ENCODE measurements around the gene ODF4. TPM values are rescaled to one million over a fixed set of nuclear protein-coding genes. Genes with fewer than 3 reads are reported as not detected.
A peak's percentile ranks its signal among the peaks of the same experiment; 100 is the strongest.

Gene ODF4
- polyA plus RNA-seq (2013, experiment 1 of 2; ENCODE audit: insufficient read length), result not detected
- not detected for polyA plus RNA-seq (2013, experiment 2 of 2; ENCODE audit: insufficient read length)

- DNase-seq, result no peak
These were observed at the start of gene ODF4 for GRCh38 chr17:8339540-8339939. Gene ODF4, plus strand, starts transcription at chr17:8339840. Its CDS starts 212 bp downstream, at chr17:8340052.

GRCh38 chr17:8290043-8290442 lies 49.6 kb upstream of the ODF4 start:
- no peak for DNase-seq

GRCh38 chr17:8292639-8293395 lies 46.8 kb upstream of the ODF4 start:
- DNase-seq, result no peak

GRCh38 chr17:8294361-8294760 lies 45.3 kb upstream of the ODF4 start:
- DNase-seq, result no peak

- DNase-seq, result no peak
These were observed 44.8 kb upstream of the ODF4 start for GRCh38 chr17:8294814-8295316.

- no peak for DNase-seq
These were observed 39.4 kb upstream of the ODF4 start for GRCh38 chr17:8300226-8300625.

- DNase-seq, result peak; percentile 65
These were observed 38.9 kb upstream of the ODF4 start for GRCh38 chr17:8300627-8301242.

GRCh38 chr17:8310601-8311123 lies 29.0 kb upstream of the ODF4 start:
- DNase-seq, result no peak

- DNase-seq, result no peak
These were observed 28.4 kb upstream of the ODF4 start for GRCh38 chr17:8311131-8311790.

- no peak for DNase-seq
These were observed 27.4 kb upstream of the ODF4 start for GRCh38 chr17:8312251-8312650.

- DNase-seq, result no peak
These were observed 26.7 kb upstream of the ODF4 start for GRCh38 chr17:8312726-8313600.

- DNase-seq, result no peak
These were observed 24.6 kb upstream of the ODF4 start for GRCh38 chr17:8314797-8315763.

GRCh38 chr17:8315764-8316217 lies 23.8 kb upstream of the ODF4 start:
- no peak for DNase-seq

- DNase-seq, result no peak
These were observed 21.4 kb upstream of the ODF4 start for GRCh38 chr17:8318010-8318935.

- DNase-seq, result no peak
These were observed 19.4 kb upstream of the ODF4 start for GRCh38 chr17:8320262-8320661.

GRCh38 chr17:8320990-8321389 lies 18.6 kb upstream of the ODF4 start:
- DNase-seq, result no peak

GRCh38 chr17:8322061-8322460 lies 17.6 kb upstream of the ODF4 start:
- no peak for DNase-seq

- DNase-seq, result no peak
These were observed 15.5 kb upstream of the ODF4 start for GRCh38 chr17:8324132-8324531.

- DNase-seq, result no peak
These were observed 14.7 kb upstream of the ODF4 start for GRCh38 chr17:8324923-8325322.
